Measurements from ENCODE around the gene PCDHA8. TPM values are rescaled to one million over a fixed set of nuclear protein-coding genes. Genes with fewer than 3 reads are reported as not detected.
"Not testable (repeated sequence)": the region's sequence is repeated elsewhere in the genome, so short reads cannot be mapped to it uniquely, and the experiment has no call there.

PCDHA8 gene
- total RNA-seq = not detected

GRCh38 chr5:140840978-140841962, at the start of gene PCDHA8:
PCDHA8 (plus strand) TSS chr5:140841187; CDS start chr5:140841322, 135 bp downstream.
- Mint-ChIP-seq H3K27me3 (peaks cover 0 to 17% of the 10 kb centered on the region in 2 donors), H3K36me3 (peaks cover 13% of the 10 kb centered on the region), H3K9me3 (peaks cover 7% of the 10 kb centered on the region), H3K4me3 (no peak within 1 kb of the TSS), H3K4me1 (ENCODE audit: low read depth in 2 of 2) (no peaks in the 10 kb centered on the region), H3K27ac (no peak within 1 kb of the TSS)
- ATAC-seq (no peak), DNase-seq (ENCODE audit: low spot score) (no peak)

GRCh38 chr5:140794595-140795258, 46.3 kb upstream of the PCDHA8 start, which contains the start of gene PCDHA2:
PCDHA2 (plus strand) TSS chr5:140794852.
- peaks cover 6% of the 10 kb centered on the region for H3K36me3 Mint-ChIP-seq
- DNase-seq (ENCODE audit: low spot score) (no peak), ATAC-seq (no peak)
- H3K4me1 Mint-ChIP-seq (ENCODE audit: low read depth in 2 of 2) = no peaks in the 10 kb centered on the region
- no peak within 1 kb of the TSS for H3K27ac Mint-ChIP-seq
- H3K4me3 Mint-ChIP-seq = no peak within 1 kb of the TSS
- peaks cover 6% of the 10 kb centered on the region for H3K9me3 Mint-ChIP-seq
- H3K27me3 Mint-ChIP-seq = peaks cover 3 to 17% of the 10 kb centered on the region in 2 donors

- H3K27me3 Mint-ChIP-seq = peaks cover 3 to 19% of the 10 kb centered on the region in 2 donors
- H3K4me3 Mint-ChIP-seq = no peak overlapping the region
- no peak overlapping the region for H3K27ac Mint-ChIP-seq
- peaks cover 5% of the 10 kb centered on the region for H3K36me3 Mint-ChIP-seq
- no peaks in the 10 kb centered on the region for H3K4me1 Mint-ChIP-seq (ENCODE audit: low read depth in 2 of 2)
- no peak for ATAC-seq
- H3K9me3 Mint-ChIP-seq = peaks cover 6% of the 10 kb centered on the region
- DNase-seq (ENCODE audit: low spot score) = no peak
These were observed 45.7 kb upstream of the PCDHA8 start for GRCh38 chr5:140795259-140795641.

- ATAC-seq, H3K9me3 Mint-ChIP-seq: not testable (repeated sequence)
These were observed 44.8 kb upstream of the PCDHA8 start for GRCh38 chr5:140796072-140796717.

GRCh38 chr5:140796718-140797095, 44.3 kb upstream of the PCDHA8 start:
- ATAC-seq (no peak), DNase-seq (ENCODE audit: low spot score) (no peak)
- peaks cover 3% of the 10 kb centered on the region for H3K9me3 Mint-ChIP-seq
- no peak overlapping the region for H3K4me3 Mint-ChIP-seq
- H3K27ac Mint-ChIP-seq = no peak overlapping the region
- H3K36me3 Mint-ChIP-seq = peaks cover 5% of the 10 kb centered on the region
- H3K27me3 Mint-ChIP-seq = peaks cover 3 to 19% of the 10 kb centered on the region in 2 donors
- H3K4me1 Mint-ChIP-seq (ENCODE audit: low read depth in 2 of 2) = no peaks in the 10 kb centered on the region

More at GRCh38 chr5:140796072-140796717, 44.8 kb upstream of the PCDHA8 start:
- peaks cover 3 to 19% of the 10 kb centered on the region in 2 donors for H3K27me3 Mint-ChIP-seq
- H3K4me1 Mint-ChIP-seq (ENCODE audit: low read depth in 2 of 2); H3K36me3 Mint-ChIP-seq; H3K4me3 Mint-ChIP-seq; H3K27ac Mint-ChIP-seq; DNase-seq (ENCODE audit: low spot score): not testable (repeated sequence)

- peaks cover 2 to 15% of the 10 kb centered on the region in 2 donors for H3K27me3 Mint-ChIP-seq
- no peak within 1 kb of the TSS for H3K27ac Mint-ChIP-seq
- no peak for ATAC-seq
- DNase-seq (ENCODE audit: low spot score) = no peak
- H3K4me1 Mint-ChIP-seq (ENCODE audit: low read depth in 2 of 2) = no peaks in the 10 kb centered on the region
- peaks cover 7% of the 10 kb centered on the region for H3K9me3 Mint-ChIP-seq
- H3K36me3 Mint-ChIP-seq = no peaks in the 10 kb centered on the region
- H3K4me3 Mint-ChIP-seq = no peak within 1 kb of the TSS
These were observed 40.0 kb upstream of the PCDHA8 start, which contains the start of gene PCDHA3 for GRCh38 chr5:140800816-140801493. PCDHA3 (plus strand) TSS chr5:140801057.

GRCh38 chr5:140801494-140801841, 39.5 kb upstream of the PCDHA8 start:
- ATAC-seq (no peak), DNase-seq (ENCODE audit: low spot score) (no peak)
- H3K27ac Mint-ChIP-seq = no peak overlapping the region
- H3K4me1 Mint-ChIP-seq (ENCODE audit: low read depth in 2 of 2) = no peaks in the 10 kb centered on the region
- H3K4me3 Mint-ChIP-seq = no peak overlapping the region
- H3K9me3 Mint-ChIP-seq = peaks cover 7% of the 10 kb centered on the region
- no peaks in the 10 kb centered on the region for H3K36me3 Mint-ChIP-seq
- H3K27me3 Mint-ChIP-seq = peaks cover 2 to 15% of the 10 kb centered on the region in 2 donors

GRCh38 chr5:140802381-140802780, 38.6 kb upstream of the PCDHA8 start:
- not testable (repeated sequence) for H3K4me3 Mint-ChIP-seq; ATAC-seq; H3K4me1 Mint-ChIP-seq (ENCODE audit: low read depth in 2 of 2); H3K9me3 Mint-ChIP-seq; H3K27ac Mint-ChIP-seq; H3K36me3 Mint-ChIP-seq; DNase-seq (ENCODE audit: low spot score)
- H3K27me3 Mint-ChIP-seq = peaks cover 2 to 15% of the 10 kb centered on the region in 2 donors

GRCh38 chr5:140802781-140803271, 38.2 kb upstream of the PCDHA8 start:
- Mint-ChIP-seq H3K27ac (no peak overlapping the region), H3K9me3 (peaks cover 7% of the 10 kb centered on the region), H3K4me1 (ENCODE audit: low read depth in 2 of 2) (no peaks in the 10 kb centered on the region), H3K4me3 (no peak overlapping the region), H3K36me3 (no peaks in the 10 kb centered on the region), H3K27me3 (peaks cover 2 to 15% of the 10 kb centered on the region in 2 donors)
- ATAC-seq = no peak
- no peak for DNase-seq (ENCODE audit: low spot score)

GRCh38 chr5:140806834-140807775, 33.9 kb upstream of the PCDHA8 start, which contains the start of gene PCDHA4:
PCDHA4 (plus strand) TSS chr5:140807068.
- Mint-ChIP-seq H3K27ac (no peak within 1 kb of the TSS), H3K4me3 (no peak within 1 kb of the TSS), H3K27me3 (peaks cover 2 to 8% of the 10 kb centered on the region in 2 donors), H3K36me3 (no peaks in the 10 kb centered on the region), H3K4me1 (ENCODE audit: low read depth in 2 of 2) (no peaks in the 10 kb centered on the region), H3K9me3 (peaks cover 12% of the 10 kb centered on the region)
- DNase-seq (ENCODE audit: low spot score) (no peak), ATAC-seq (no peak)

GRCh38 chr5:140808241-140808888, 32.6 kb upstream of the PCDHA8 start:
- H3K36me3 Mint-ChIP-seq; H3K4me1 Mint-ChIP-seq (ENCODE audit: low read depth in 2 of 2); H3K4me3 Mint-ChIP-seq; ATAC-seq; H3K27ac Mint-ChIP-seq; H3K27me3 Mint-ChIP-seq; DNase-seq (ENCODE audit: low spot score): not testable (repeated sequence)
- H3K9me3 Mint-ChIP-seq = peaks cover 12% of the 10 kb centered on the region

- H3K27ac Mint-ChIP-seq = no peak overlapping the region
These were observed 32.1 kb upstream of the PCDHA8 start for GRCh38 chr5:140808889-140809291.

More at GRCh38 chr5:140808889-140809291, 32.1 kb upstream of the PCDHA8 start:
- H3K36me3 Mint-ChIP-seq = peaks cover 6% of the 10 kb centered on the region
- H3K27me3 Mint-ChIP-seq = peaks cover 2 to 8% of the 10 kb centered on the region in 2 donors
- H3K4me1 Mint-ChIP-seq (ENCODE audit: low read depth in 2 of 2) = no peaks in the 10 kb centered on the region
- no peak overlapping the region for H3K4me3 Mint-ChIP-seq
- peaks cover 10% of the 10 kb centered on the region for H3K9me3 Mint-ChIP-seq
- DNase-seq (ENCODE audit: low spot score) (no peak), ATAC-seq (no peak)

Data from natural killer cell treated with Interleukin-12 subunit alpha and Interleukin-12 subunit beta and Interleukin-15 and Interleukin-18, amount 100 ng/mL, for 72 hours (primary cell).